Measurements from ENCODE around the gene IL1A. TPM values are rescaled to one million over a fixed set of nuclear protein-coding genes. Genes with fewer than 3 reads are reported as not detected.

IL1A gene
- total RNA-seq, 1 experiment from 2014 or later, result 0.42 TPM

- Mint-ChIP-seq H3K27ac (no peak overlapping the region), H3K9me3 (peaks cover 11% of the 10 kb centered on the region), H3K4me3 (no peak overlapping the region), H3K36me3 (0 out of 2 replicates have a peak, but pooled peaks cover 3% of the 10 kb centered on the region), H3K4me1 (peaks cover 36% of the 10 kb centered on the region), H3K27me3 (ENCODE audit: low read depth) (peaks cover 3% of the 10 kb centered on the region; the same call in 1 of the 2 replicates)
- POLR2A ChIA-PET, result interaction anchor here (1.1 kb wide), 1 partner anchor 17 kb away, joined by 3 read pairs; no protein-coding TSS in a partner anchor
- DNase-seq (ENCODE audit: low spot score), result no peak
- TF ChIP-seq, protein P1, sequence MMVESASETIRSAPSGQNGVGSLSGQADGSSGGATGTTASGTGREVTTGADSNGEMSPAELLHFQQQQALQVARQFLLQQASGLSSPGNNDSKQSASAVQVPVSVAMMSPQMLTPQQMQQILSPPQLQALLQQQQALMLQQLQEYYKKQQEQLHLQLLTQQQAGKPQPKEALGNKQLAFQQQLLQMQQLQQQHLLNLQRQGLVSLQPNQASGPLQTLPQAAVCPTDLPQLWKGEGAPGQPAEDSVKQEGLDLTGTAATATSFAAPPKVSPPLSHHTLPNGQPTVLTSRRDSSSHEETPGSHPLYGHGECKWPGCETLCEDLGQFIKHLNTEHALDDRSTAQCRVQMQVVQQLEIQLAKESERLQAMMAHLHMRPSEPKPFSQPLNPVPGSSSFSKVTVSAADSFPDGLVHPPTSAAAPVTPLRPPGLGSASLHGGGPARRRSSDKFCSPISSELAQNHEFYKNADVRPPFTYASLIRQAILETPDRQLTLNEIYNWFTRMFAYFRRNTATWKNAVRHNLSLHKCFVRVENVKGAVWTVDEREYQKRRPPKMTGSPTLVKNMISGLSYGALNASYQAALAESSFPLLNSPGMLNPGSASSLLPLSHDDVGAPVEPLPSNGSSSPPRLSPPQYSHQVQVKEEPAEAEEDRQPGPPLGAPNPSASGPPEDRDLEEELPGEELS (CRISPR knock-in tag; IDR thresholded peaks at IDR 0.05), result no peak
- no peak for TF ChIP-seq SOX15 (CRISPR knock-in tag; IDR thresholded peaks at IDR 0.05)
- TF ChIP-seq NFATC4 (CRISPR knock-in tag; IDR thresholded peaks at IDR 0.05), result no peak
- no peak for TF ChIP-seq ZNF138 (CRISPR knock-in tag; conservative IDR thresholded peaks at IDR 0.05)
- TF ChIP-seq, protein P2, sequence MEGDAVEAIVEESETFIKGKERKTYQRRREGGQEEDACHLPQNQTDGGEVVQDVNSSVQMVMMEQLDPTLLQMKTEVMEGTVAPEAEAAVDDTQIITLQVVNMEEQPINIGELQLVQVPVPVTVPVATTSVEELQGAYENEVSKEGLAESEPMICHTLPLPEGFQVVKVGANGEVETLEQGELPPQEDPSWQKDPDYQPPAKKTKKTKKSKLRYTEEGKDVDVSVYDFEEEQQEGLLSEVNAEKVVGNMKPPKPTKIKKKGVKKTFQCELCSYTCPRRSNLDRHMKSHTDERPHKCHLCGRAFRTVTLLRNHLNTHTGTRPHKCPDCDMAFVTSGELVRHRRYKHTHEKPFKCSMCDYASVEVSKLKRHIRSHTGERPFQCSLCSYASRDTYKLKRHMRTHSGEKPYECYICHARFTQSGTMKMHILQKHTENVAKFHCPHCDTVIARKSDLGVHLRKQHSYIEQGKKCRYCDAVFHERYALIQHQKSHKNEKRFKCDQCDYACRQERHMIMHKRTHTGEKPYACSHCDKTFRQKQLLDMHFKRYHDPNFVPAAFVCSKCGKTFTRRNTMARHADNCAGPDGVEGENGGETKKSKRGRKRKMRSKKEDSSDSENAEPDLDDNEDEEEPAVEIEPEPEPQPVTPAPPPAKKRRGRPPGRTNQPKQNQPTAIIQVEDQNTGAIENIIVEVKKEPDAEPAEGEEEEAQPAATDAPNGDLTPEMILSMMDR (IDR thresholded peaks at IDR 0.05), result no peak
- TF ChIP-seq, protein P3, sequence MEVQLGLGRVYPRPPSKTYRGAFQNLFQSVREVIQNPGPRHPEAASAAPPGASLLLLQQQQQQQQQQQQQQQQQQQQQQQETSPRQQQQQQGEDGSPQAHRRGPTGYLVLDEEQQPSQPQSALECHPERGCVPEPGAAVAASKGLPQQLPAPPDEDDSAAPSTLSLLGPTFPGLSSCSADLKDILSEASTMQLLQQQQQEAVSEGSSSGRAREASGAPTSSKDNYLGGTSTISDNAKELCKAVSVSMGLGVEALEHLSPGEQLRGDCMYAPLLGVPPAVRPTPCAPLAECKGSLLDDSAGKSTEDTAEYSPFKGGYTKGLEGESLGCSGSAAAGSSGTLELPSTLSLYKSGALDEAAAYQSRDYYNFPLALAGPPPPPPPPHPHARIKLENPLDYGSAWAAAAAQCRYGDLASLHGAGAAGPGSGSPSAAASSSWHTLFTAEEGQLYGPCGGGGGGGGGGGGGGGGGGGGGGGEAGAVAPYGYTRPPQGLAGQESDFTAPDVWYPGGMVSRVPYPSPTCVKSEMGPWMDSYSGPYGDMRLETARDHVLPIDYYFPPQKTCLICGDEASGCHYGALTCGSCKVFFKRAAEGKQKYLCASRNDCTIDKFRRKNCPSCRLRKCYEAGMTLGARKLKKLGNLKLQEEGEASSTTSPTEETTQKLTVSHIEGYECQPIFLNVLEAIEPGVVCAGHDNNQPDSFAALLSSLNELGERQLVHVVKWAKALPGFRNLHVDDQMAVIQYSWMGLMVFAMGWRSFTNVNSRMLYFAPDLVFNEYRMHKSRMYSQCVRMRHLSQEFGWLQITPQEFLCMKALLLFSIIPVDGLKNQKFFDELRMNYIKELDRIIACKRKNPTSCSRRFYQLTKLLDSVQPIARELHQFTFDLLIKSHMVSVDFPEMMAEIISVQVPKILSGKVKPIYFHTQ (CRISPR knock-in tag; IDR thresholded peaks at IDR 0.05), result no peak
- no peak for TF ChIP-seq CREM (CRISPR knock-in tag; IDR thresholded peaks at IDR 0.05)
- no peak for TF ChIP-seq PRRX2 (CRISPR knock-in tag; IDR thresholded peaks at IDR 0.05)
- no peak for TF ChIP-seq EMX1 (CRISPR knock-in tag; IDR thresholded peaks at IDR 0.05)
- TF ChIP-seq KAT7 (CRISPR knock-in tag; IDR thresholded peaks at IDR 0.05; ENCODE audit: borderline replicate concordance), result no peak
- no peak for TF ChIP-seq NR2C2 (CRISPR knock-in tag; IDR thresholded peaks at IDR 0.05)
- no peak for ATAC-seq
- CTCF ChIA-PET, result interaction anchor here (1.1 to 1.4 kb wide), 2 partner anchors 84 to 141 kb away, joined by 5 to 6 read pairs; no protein-coding TSS in a partner anchor
These were observed 16.7 kb upstream of the IL1A start for GRCh38 chr2:112800881-112801583.

DNA sequence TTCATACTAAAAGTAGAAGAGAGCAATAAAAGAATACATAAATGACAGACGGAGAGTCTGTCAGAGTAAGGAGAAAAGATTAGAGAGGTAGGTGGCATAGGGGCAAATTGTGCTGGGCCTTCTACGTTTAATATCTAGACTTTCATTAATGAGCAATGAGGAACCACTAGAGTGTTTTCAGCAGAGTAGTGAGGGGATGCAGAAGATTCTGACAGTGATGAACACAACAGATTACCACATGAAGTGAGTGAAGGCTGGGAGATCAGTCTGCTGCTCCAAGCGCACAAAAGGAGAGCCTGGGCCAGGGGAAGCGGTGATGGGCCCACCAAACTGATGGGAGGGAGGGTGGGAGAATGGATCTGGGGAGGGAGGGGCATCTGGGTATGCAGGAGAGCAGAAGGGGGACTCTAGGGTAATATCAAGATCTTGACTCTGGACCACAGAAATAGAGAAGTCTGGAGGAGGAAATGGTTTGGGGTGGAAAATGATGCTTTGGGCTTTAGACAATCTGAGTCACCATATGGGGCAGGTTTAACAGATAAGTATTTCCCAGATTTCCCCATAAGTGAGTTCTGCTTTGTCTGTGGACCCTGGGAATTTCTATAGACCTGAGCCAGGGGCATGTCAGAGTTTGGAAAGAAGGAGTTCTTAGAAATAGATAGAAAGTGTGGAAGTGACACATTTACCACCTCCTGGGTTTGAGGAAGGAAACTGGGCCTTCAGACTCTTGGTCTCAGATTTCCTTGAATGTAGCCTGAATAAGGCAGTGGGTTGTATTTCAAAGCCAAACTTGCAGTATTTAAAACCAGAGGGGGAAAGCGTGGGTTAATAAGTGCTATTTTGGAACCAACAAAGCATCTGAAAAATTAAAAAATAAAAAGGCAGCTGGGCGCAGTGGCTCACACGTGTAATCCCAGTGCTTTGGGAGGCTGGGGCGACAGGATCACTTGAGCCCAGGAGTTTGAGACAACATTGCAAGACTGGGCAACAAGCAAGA is 15.0 kb upstream of the IL1A start:
- H3K27ac Mint-ChIP-seq, result no peak overlapping the region
- TF ChIP-seq GTF2I (CRISPR knock-in tag; conservative IDR thresholded peaks at IDR 0.05), result no peak
- DNase-seq (ENCODE audit: low spot score), result no peak
- peaks cover 5% of the 10 kb centered on the region; the same call in 1 of the 2 replicates for H3K36me3 Mint-ChIP-seq
- POLR2A ChIA-PET, result no interaction called here
- H3K4me3 Mint-ChIP-seq, result no peak overlapping the region
- peaks cover 3% of the 10 kb centered on the region; the same call in 1 of the 2 replicates for H3K27me3 Mint-ChIP-seq (ENCODE audit: low read depth)
- CTCF ChIA-PET, result no interaction called here
- no peak for ATAC-seq
- H3K9me3 Mint-ChIP-seq, result peaks cover 14% of the 10 kb centered on the region
- H3K4me1 Mint-ChIP-seq, result peaks cover 40% of the 10 kb centered on the region

DNA sequence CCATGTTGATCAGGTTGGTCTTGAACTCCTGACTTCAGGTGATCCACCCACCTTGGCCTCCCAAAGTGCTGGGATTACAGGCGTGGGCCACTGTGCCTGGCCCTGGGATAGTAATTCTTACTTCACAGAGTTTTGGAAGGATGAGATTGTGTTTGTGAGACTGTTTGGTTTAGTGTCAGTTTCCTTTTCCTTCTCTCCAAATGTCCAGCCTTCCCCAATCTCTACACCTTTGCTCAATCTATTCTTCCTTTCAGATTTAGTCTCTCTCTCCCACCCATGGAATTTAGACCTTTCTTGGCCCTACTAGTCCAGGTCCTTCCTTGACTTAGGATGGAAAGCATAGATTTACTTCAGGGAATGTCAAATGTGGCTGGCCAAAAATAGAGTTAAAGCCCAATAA is 12.2 kb upstream of the IL1A start:
- DNase-seq (ENCODE audit: low spot score), result no peak
- H3K27me3 Mint-ChIP-seq (ENCODE audit: low read depth), result peaks cover 3% of the 10 kb centered on the region; the same call in 1 of the 2 replicates
- POLR2A ChIA-PET, result no interaction called here
- peaks cover 5% of the 10 kb centered on the region; the same call in 1 of the 2 replicates for H3K36me3 Mint-ChIP-seq
- peaks cover 55% of the 10 kb centered on the region for H3K4me1 Mint-ChIP-seq
- CTCF ChIA-PET, result interaction anchor here (1.0 to 1.1 kb wide), 2 partner anchors 18 to 163 kb away, joined by 3 read pairs; no protein-coding TSS in a partner anchor
- peaks cover 14% of the 10 kb centered on the region for H3K9me3 Mint-ChIP-seq
- ATAC-seq, result no peak
- no peak overlapping the region for H3K4me3 Mint-ChIP-seq
- no peak overlapping the region for H3K27ac Mint-ChIP-seq
- TF ChIP-seq CREB1 (CRISPR knock-in tag; IDR thresholded peaks at IDR 0.05), result no peak
- TF ChIP-seq, protein P3 (CRISPR knock-in tag; IDR thresholded peaks at IDR 0.05), result no peak
- TF ChIP-seq NFATC4 (CRISPR knock-in tag; IDR thresholded peaks at IDR 0.05), result no peak
- TF ChIP-seq ZNF425 (CRISPR knock-in tag; conservative IDR thresholded peaks at IDR 0.05), result no peak
- no peak for TF ChIP-seq TCF7 (CRISPR knock-in tag; IDR thresholded peaks at IDR 0.05; ENCODE audit: low read depth)
- TF ChIP-seq RELA (CRISPR knock-in tag; IDR thresholded peaks at IDR 0.05; ENCODE audit: borderline replicate concordance), result no peak
- no peak for TF ChIP-seq SMAD4 (CRISPR knock-in tag; IDR thresholded peaks at IDR 0.05)

All from WTC11 (cell line).